Caco-2 (cell line): ENCODE measurements around the gene CLIP2. TPM values are rescaled to one million over a fixed set of nuclear protein-coding genes. Genes with fewer than 3 reads are reported as not detected.

Experiments used
- BruUV-seq: library from RNA; stranded (reverse); fragments of 400-500 nt; replicated peaks from 2 replicates; lab custom pipeline; 2021; lab: Mats Ljungman, UMichigan
- CTCF ChIA-PET: fragments of 300-600 bp; sonication (Branson Sonifier 250); formaldehyde crosslinking; loops from one replicate; lab custom pipeline; 2022; ENCODE audit warnings: antibody characterized with exemption; lab: Charles Lee
- POLR2A ChIA-PET: fragments of 300-600 bp; sonication (Branson Sonifier 250); formaldehyde crosslinking; loops from one replicate; lab custom pipeline; 2022; ENCODE audit warnings: antibody characterized with exemption; lab: Charles Lee
- DNase-seq, 2 experiments: peaks; one replicate each; pipeline versions ENCODE4 v3.0.0 to v3.0.0-alpha.2; 2020 to 2022
- H3K27me3 ChIP-seq: replicated peaks from 2 replicates; pipeline ENCODE4 v1.6.0; 2011; ENCODE audit warnings: low read length; ENCODE audit not compliant: control insufficient read depth, insufficient read depth
- H3K36me3 ChIP-seq: 2 replicates; pipeline ENCODE4 v1.5.1; 2011; ENCODE audit warnings: low read length; ENCODE audit not compliant: control insufficient read depth, insufficient read depth
- H3K4me1 ChIP-seq: fragments of 250-450 bp; sonication (Bioruptor Pico); 2 replicates; pipeline ENCODE4 v1.5.1; 2020; ENCODE audit warnings: mild to moderate bottlenecking
- H3K4me3 ChIP-seq: 2 replicates; pipeline ENCODE4 v1.5.1; 2011; ENCODE audit warnings: low read depth, mild to moderate bottlenecking, control low read depth, low read length
- H3K9me3 ChIP-seq: fragments of 250-450 bp; sonication (Bioruptor Pico); 2 replicates; pipeline ENCODE4 v1.5.1; 2020; ENCODE audit warnings: mild to moderate bottlenecking, moderate library complexity
- H3K27ac Mint-ChIP-seq: one replicate; pipeline ENCODE4 v1.8.0; 2022; ENCODE audit warnings: mixed read lengths; ENCODE audit not compliant: unreplicated experiment
- H3K27me3 Mint-ChIP-seq: one replicate; pipeline ENCODE4 v1.8.0; 2022; ENCODE audit warnings: mixed read lengths; ENCODE audit not compliant: insufficient read depth, unreplicated experiment
- H3K36me3 Mint-ChIP-seq: one replicate; pipeline ENCODE4 v1.8.0; 2022; ENCODE audit warnings: mild to moderate bottlenecking, mixed read lengths; ENCODE audit not compliant: insufficient read depth, unreplicated experiment
- H3K4me1 Mint-ChIP-seq: one replicate; pipeline ENCODE4 v1.8.0; 2022; ENCODE audit warnings: low read depth, mixed read lengths; ENCODE audit not compliant: unreplicated experiment
- H3K4me3 Mint-ChIP-seq: one replicate; pipeline ENCODE4 v1.8.0; 2022; ENCODE audit warnings: mild to moderate bottlenecking, moderate library complexity, mixed read lengths; ENCODE audit not compliant: unreplicated experiment
- H3K9me3 Mint-ChIP-seq: one replicate; pipeline ENCODE4 v1.8.0; 2022; ENCODE audit warnings: mixed read lengths; ENCODE audit not compliant: unreplicated experiment
- intact Hi-C: fragments of 100-400 bp; cut with micrococcal nuclease; formaldehyde crosslinking; loops from one replicate; pipeline ENCODE4 v1.10.0; 2022; ENCODE audit not compliant: unreplicated experiment
- total RNA-seq: library from RNA; stranded (reverse); gene quantifications from 2 replicates; pipeline ENCODE4 v1.2.3, GENCODE V29; 2022
- TF ChIP-seq, protein P1 (sequence below), 2 experiments: fragments of 200-600 bp in 1 of 2; IDR thresholded peaks; 1 replicate in 1 of 2; 2 replicates in 1 of 2; pipeline versions ENCODE4 v1.5.1 to v1.8.0; 2011 to 2022; ENCODE audit warnings: antibody characterized with exemption in 1 of 2, control low read depth in 1 of 2, inconsistent platforms in 1 of 2, low read depth in 1 of 2, low read length in 1 of 2, mild to moderate bottlenecking in 1 of 2, moderate library complexity in 1 of 2; ENCODE audit not compliant: insufficient read depth in 1 of 2, severe bottlenecking in 1 of 2, unreplicated experiment in 1 of 2

Gene CLIP2
- total RNA-seq, 1 experiment from 2014 or later = 19.5 TPM

DNA sequence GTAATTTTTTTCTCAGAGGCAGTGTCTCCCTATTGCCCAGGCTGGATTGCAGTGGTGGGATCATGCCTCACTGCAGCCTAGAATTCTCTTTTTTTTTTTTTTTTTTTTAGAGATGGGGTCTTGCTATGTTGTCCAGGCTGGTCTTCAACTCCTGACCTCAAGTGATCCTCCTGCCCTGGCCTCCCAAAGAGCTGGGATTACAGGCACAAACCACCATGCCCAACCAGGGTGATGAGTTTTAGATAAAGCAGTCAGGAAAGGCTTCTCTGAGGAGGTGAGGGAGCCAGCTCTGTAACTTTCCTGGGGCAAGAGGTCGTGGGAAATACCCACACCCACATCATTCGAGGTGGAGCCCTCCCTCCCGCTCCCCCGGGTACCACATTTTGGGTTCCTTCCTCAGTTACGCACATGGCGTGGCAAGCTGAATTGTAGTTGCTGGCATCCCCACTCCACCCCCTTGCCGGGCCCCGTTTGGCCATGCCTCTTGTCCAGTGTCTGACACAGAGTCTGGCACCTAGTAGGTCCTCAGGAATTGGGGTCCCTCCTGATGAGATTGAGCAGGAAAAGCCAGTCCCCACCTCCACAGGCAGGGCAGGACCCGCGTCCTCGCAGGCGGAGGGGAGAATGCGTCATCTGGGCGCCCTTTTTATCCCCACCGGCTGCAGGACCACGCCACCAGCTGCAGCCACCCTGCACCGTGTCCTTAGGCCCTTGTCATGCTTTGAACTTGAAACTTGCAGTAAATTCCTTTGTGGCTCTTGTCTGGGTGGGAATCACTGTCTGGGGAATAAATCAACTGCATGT lies 43.4 kb downstream of the CLIP2 start:
- Mint-ChIP-seq H3K27ac (no peak overlapping the region), H3K36me3 (peaks cover 17% of the 10 kb centered on the region), H3K4me3 (no peak overlapping the region), H3K4me1 (no peaks in the 10 kb centered on the region), H3K9me3 (no peaks in the 10 kb centered on the region), H3K27me3 (no peaks in the 10 kb centered on the region)
- intact Hi-C loops = no loop called here
- no peak overlapping the region for H3K4me3 ChIP-seq
- no peaks in the 10 kb centered on the region for H3K36me3 ChIP-seq
- no peak for DNase-seq
- H3K9me3 ChIP-seq = no peaks in the 10 kb centered on the region
- no TSS peak for BruUV-seq
- TF ChIP-seq, protein P1, sequence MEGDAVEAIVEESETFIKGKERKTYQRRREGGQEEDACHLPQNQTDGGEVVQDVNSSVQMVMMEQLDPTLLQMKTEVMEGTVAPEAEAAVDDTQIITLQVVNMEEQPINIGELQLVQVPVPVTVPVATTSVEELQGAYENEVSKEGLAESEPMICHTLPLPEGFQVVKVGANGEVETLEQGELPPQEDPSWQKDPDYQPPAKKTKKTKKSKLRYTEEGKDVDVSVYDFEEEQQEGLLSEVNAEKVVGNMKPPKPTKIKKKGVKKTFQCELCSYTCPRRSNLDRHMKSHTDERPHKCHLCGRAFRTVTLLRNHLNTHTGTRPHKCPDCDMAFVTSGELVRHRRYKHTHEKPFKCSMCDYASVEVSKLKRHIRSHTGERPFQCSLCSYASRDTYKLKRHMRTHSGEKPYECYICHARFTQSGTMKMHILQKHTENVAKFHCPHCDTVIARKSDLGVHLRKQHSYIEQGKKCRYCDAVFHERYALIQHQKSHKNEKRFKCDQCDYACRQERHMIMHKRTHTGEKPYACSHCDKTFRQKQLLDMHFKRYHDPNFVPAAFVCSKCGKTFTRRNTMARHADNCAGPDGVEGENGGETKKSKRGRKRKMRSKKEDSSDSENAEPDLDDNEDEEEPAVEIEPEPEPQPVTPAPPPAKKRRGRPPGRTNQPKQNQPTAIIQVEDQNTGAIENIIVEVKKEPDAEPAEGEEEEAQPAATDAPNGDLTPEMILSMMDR (IDR thresholded peaks at IDR 0.05; ENCODE audit: insufficient read depth in 1 of 2, low read depth in 1 of 2, low read length in 1 of 2, severe bottlenecking in 1 of 2, unreplicated experiment in 1 of 2) = no peak
- no peaks in the 10 kb centered on the region for H3K27me3 ChIP-seq
- ChIA-PET POLR2A (interaction anchor here (0.7 kb wide), 1 partner anchor 50 kb away, joined by 9 read pairs; no protein-coding TSS in a partner anchor), CTCF (no interaction called here)
- H3K4me1 ChIP-seq = no peaks in the 10 kb centered on the region

DNA sequence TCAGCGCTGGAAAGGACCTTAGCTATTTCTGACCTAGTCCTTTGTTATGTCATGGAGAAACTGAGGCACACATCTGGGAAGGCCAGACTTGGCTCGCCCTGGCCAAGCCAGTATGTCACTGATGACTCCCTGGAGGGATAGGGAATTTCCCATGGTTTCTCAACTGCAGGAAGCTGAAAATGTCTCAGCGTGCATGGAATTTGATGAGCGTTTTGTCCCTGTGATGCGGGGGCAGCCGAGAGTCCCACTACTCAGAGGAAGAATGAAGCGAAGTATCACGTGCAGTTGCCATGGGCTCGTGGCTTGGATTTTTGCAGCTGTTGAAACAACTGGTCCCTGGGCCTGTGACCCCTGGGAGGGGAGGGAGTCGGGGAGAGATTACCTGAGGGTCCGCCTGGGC lies 44.8 kb downstream of the CLIP2 start:
- no peaks in the 10 kb centered on the region for H3K9me3 Mint-ChIP-seq
- no peak overlapping the region for H3K4me3 Mint-ChIP-seq
- intact Hi-C loops = no loop called here
- no peak overlapping the region for H3K27ac Mint-ChIP-seq
- H3K4me3 ChIP-seq = no peak overlapping the region
- H3K27me3 Mint-ChIP-seq = no peaks in the 10 kb centered on the region
- BruUV-seq = no TSS peak
- H3K36me3 ChIP-seq = no peaks in the 10 kb centered on the region
- DNase-seq = no peak
- peaks cover 12% of the 10 kb centered on the region for H3K36me3 Mint-ChIP-seq
- POLR2A ChIA-PET = no interaction called here
- H3K4me1 ChIP-seq = no peaks in the 10 kb centered on the region
- TF ChIP-seq, protein P1 (IDR thresholded peaks at IDR 0.05; ENCODE audit: insufficient read depth in 1 of 2, low read depth in 1 of 2, low read length in 1 of 2, severe bottlenecking in 1 of 2, unreplicated experiment in 1 of 2) = no peak
- CTCF ChIA-PET = interaction anchor here (0.6 kb wide), 1 partner anchor 212 kb away, joined by 4 read pairs; no protein-coding TSS in a partner anchor
- H3K27me3 ChIP-seq = no peaks in the 10 kb centered on the region
- no peaks in the 10 kb centered on the region for H3K9me3 ChIP-seq
- H3K4me1 Mint-ChIP-seq = no peaks in the 10 kb centered on the region

DNA sequence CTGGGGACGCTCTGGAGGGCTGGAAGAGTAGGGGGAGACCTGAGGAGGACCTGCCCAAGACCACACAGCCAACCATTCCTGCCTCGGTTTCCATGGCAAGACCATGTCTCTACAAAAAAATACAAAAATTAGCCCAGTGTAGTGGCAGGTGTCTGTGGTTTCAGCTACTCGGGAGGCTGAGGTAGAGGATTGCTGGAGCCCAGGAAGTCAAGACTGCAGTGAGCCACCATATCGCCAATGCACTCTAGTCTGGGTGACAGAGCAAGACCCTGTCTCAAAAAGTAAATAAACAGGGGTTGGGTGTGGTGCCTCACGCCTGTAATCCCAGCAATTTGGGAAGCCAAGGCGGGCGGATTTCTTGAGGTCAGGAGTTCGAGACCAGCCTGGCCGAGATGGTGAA lies 48.7 kb downstream of the CLIP2 start:
- no TSS peak for BruUV-seq
- H3K4me1 ChIP-seq = no peaks in the 10 kb centered on the region
- H3K9me3 ChIP-seq = no peaks in the 10 kb centered on the region
- intact Hi-C loops = no loop called here
- no peaks in the 10 kb centered on the region for H3K27me3 Mint-ChIP-seq
- H3K27ac Mint-ChIP-seq = no peak overlapping the region
- no peaks in the 10 kb centered on the region for H3K9me3 Mint-ChIP-seq
- no peaks in the 10 kb centered on the region for H3K27me3 ChIP-seq
- H3K36me3 Mint-ChIP-seq = peaks cover 18% of the 10 kb centered on the region
- H3K4me1 Mint-ChIP-seq = no peaks in the 10 kb centered on the region
- no peaks in the 10 kb centered on the region for H3K36me3 ChIP-seq
- DNase-seq = no peak
- ChIA-PET POLR2A (no interaction called here), CTCF (no interaction called here)
- TF ChIP-seq, protein P1 (IDR thresholded peaks at IDR 0.05; ENCODE audit: insufficient read depth in 1 of 2, low read depth in 1 of 2, low read length in 1 of 2, severe bottlenecking in 1 of 2, unreplicated experiment in 1 of 2) = no peak
- H3K4me3 ChIP-seq = no peak overlapping the region
- no peak overlapping the region for H3K4me3 Mint-ChIP-seq
